GM13976 (cell line): ENCODE results near the gene ADAM12.

Source experiments
- DNase-seq: peaks from one replicate; pipeline ENCODE4 v3.0.0; 2012; ENCODE audit warnings: low spot score
- in situ Hi-C: fragments of 300-500 bp; cut with MboI; formaldehyde crosslinking; loops from one replicate; pipeline ENCODE4 v1.12.0; 2022; ENCODE audit warnings: low sequenced_read_pairs, mixed read lengths, inconsistent platforms; ENCODE audit not compliant: unreplicated experiment
- TF ChIP-seq, protein P1 (sequence below): IDR thresholded peaks from 2 replicates; pipeline ENCODE4 v1.5.1; 2012; ENCODE audit warnings: borderline replicate concordance, mild to moderate bottlenecking; ENCODE audit not compliant: insufficient read depth; ENCODE audit errors: extremely low read depth, missing control alignments, control extremely low read depth

The ADAM12 gene

GRCh38 chr10:126224967-126225671 is 163.2 kb downstream of the ADAM12 start:
- in situ Hi-C loops: no loop called here
- DNase-seq: no peak
- TF ChIP-seq, protein P1, sequence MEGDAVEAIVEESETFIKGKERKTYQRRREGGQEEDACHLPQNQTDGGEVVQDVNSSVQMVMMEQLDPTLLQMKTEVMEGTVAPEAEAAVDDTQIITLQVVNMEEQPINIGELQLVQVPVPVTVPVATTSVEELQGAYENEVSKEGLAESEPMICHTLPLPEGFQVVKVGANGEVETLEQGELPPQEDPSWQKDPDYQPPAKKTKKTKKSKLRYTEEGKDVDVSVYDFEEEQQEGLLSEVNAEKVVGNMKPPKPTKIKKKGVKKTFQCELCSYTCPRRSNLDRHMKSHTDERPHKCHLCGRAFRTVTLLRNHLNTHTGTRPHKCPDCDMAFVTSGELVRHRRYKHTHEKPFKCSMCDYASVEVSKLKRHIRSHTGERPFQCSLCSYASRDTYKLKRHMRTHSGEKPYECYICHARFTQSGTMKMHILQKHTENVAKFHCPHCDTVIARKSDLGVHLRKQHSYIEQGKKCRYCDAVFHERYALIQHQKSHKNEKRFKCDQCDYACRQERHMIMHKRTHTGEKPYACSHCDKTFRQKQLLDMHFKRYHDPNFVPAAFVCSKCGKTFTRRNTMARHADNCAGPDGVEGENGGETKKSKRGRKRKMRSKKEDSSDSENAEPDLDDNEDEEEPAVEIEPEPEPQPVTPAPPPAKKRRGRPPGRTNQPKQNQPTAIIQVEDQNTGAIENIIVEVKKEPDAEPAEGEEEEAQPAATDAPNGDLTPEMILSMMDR: no peak

DNA sequence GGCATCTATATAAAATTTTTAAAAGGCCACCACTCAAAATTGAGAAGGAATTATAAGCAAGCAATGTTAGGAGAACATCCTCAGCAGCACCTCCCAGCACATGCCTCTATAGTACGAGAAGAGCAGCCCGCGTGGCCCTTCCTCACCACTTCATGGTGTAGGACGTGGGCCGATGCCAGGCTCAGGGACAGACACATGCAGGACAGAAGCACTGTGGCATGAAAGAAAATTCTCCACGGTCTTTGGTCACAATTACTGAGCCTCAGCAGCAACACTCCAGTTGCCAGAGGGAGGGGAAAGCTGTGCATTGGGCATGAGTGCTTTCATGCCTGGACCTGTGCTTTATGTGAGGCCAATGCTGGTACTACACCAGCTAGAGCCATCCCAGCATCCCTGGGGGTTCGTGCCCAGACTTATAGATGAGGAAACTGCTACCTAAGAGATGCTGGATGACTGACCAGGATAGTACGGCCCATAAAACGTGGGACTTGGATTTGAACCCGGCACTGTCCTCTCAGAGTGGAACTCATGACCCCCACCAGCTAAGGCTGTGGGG is 164.7 kb downstream of the ADAM12 start:
- no peak for DNase-seq
- TF ChIP-seq, protein P1: no peak
- in situ Hi-C loops: no loop called here

DNA sequence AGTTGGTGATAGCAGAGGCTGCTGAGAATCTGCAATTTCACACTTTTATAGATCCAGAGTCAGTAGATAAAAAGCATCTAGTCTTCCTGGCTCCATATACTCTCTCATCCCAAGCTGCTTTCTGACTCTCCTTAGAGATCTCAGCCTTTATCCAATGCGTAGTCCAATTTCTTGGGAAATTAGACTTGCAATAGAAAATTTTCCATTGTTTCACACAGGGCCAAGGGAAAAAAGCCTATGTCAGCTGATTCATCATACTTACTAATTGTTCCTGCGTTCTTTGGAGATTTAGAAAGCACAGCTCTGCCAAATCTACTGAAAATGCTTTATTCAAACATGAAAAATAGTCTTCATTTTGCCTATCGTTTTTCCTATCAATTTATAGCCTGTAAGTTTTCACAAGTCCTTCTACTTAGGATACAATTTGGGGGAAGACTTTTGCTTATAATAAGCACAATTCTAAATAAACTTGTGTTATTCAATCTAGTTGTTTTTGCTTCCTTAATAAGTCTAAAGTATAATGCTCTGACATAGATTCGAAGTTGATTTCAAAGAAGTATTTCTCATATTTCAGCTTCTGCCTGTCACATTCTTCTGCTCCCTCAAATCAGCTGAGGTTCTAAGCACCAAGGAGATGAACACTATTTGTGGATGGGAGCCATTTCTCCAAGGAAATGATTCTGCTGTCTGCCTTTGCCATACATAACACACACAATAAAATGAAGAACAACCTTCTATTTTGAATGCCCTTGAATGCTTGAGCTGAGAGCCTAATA is 165.4 kb downstream of the ADAM12 start:
- in situ Hi-C loops: no loop called here
- TF ChIP-seq, protein P1: no peak
- no peak for DNase-seq

DNA sequence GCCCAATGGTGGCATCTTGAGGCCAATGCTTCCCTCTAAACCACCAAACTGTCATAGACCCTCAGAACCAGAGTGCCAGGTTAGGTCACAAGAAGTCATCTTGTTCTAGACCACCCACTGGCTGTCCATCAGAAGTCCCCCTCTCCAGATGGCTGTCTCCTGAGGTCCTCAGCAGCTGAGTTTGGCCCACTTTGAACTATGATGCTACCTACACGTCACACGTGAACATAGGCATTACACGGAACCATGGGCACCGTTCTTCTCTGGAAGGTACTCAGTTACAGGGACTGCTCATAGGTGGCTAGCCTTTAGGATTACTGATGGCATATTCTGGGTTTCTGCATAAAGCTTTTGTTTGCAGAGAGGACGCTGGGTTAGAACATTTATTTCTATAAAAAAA is 166.4 kb downstream of the ADAM12 start:
- no peak for DNase-seq
- in situ Hi-C loops: no loop called here
- TF ChIP-seq, protein P1: no peak

DNA sequence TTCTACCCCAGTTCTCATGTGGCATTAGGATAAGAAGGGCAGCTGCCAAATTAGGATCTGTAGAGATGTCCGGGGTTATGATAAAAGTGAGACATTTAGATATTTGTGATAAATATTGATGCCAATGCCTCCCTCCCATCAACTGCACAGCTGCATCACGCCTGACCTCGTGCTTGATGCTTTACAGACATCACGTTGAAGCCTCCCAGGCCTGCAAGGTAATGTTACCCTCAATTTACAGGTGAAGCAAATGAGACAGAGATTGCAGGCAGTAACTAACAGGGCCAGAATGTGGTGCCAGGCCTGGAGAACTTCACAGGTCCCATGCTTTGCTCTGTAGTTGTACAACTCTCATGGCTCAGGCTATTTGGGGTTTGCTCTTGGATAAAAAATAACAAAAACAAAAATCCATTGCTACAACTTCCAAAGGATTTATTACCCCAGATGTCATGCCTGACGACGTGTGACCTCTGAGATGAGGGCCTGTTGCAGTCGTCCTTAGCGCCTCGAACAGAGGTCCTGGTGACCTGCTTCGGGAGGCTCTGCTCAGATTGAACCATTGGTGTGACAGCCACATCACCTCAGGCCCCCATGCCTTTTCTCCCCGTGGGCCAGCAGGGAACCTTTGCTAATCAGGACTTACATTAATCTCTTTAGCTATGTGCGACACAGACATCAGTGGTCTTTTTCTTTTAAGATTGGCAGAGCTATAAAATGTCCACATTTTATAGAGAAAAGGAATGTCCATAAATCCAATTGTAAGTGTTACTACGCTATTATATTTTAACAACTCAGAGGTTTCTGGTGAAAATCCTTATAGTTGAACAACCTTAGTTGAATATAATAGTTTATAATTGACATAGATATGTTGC is 169.3 kb downstream of the ADAM12 start:
- TF ChIP-seq, protein P1: no peak
- in situ Hi-C loops: no loop called here

GRCh38 chr10:126218174-126218573 is 170.1 kb downstream of the ADAM12 start:
- TF ChIP-seq, protein P1: no peak
- no peak for DNase-seq
- in situ Hi-C loops: no loop called here

More for the DNA sequence above, 169.3 kb downstream of the ADAM12 start:
- no peak for DNase-seq
